ENCODE results near the gene NRIP1. TPM values are rescaled to one million over a fixed set of nuclear protein-coding genes. Genes with fewer than 3 reads are reported as not detected.

Gene NRIP1
- total RNA-seq, 1 experiment from 2014 or later, result 24.1 TPM

GRCh38 chr21:15009837-15010363 is 54.9 kb downstream of the NRIP1 start:
- no peak for DNase-seq (ENCODE audit: low spot score)

- DNase-seq (ENCODE audit: low spot score), result no peak
Observed at GRCh38 chr21:15007716-15008296, 57.0 kb downstream of the NRIP1 start.

- DNase-seq (ENCODE audit: low spot score), result no peak
Observed at GRCh38 chr21:15006594-15007230, 58.1 kb downstream of the NRIP1 start.

- no peak for DNase-seq (ENCODE audit: low spot score)
Observed at GRCh38 chr21:15005391-15005790, 59.4 kb downstream of the NRIP1 start.

- DNase-seq (ENCODE audit: low spot score), result no peak
Observed at GRCh38 chr21:15004721-15005370, 60.0 kb downstream of the NRIP1 start.

- no peak for DNase-seq (ENCODE audit: low spot score)
Observed at GRCh38 chr21:15003463-15004135, 61.2 kb downstream of the NRIP1 start.

- DNase-seq (ENCODE audit: low spot score), result no peak
Observed at GRCh38 chr21:15001857-15002606, 62.8 kb downstream of the NRIP1 start.

GRCh38 chr21:15001113-15001512 is 63.7 kb downstream of the NRIP1 start:
- DNase-seq (ENCODE audit: low spot score), result no peak

- no peak for DNase-seq (ENCODE audit: low spot score)
Observed at GRCh38 chr21:15000081-15000480, 64.7 kb downstream of the NRIP1 start.

GRCh38 chr21:14998784-14999183 is 66.0 kb downstream of the NRIP1 start:
- no peak for DNase-seq (ENCODE audit: low spot score)

GRCh38 chr21:14998336-14998735 is 66.5 kb downstream of the NRIP1 start:
- DNase-seq (ENCODE audit: low spot score), result no peak

- DNase-seq (ENCODE audit: low spot score), result no peak
Observed at GRCh38 chr21:14995695-14996490, 68.9 kb downstream of the NRIP1 start.

GRCh38 chr21:14995226-14995625 is 69.6 kb downstream of the NRIP1 start:
- no peak for DNase-seq (ENCODE audit: low spot score)

- no peak for DNase-seq (ENCODE audit: low spot score)
Observed at GRCh38 chr21:14993115-14993514, 71.7 kb downstream of the NRIP1 start.

GRCh38 chr21:14991957-14992356 is 72.8 kb downstream of the NRIP1 start:
- DNase-seq (ENCODE audit: low spot score), result no peak

GRCh38 chr21:14989359-14989758 is 75.4 kb downstream of the NRIP1 start:
- DNase-seq (ENCODE audit: low spot score), result no peak

GRCh38 chr21:14988760-14989159 is 76.0 kb downstream of the NRIP1 start:
- DNase-seq (ENCODE audit: low spot score), result no peak

- no peak for DNase-seq (ENCODE audit: low spot score)
Observed at GRCh38 chr21:14987370-14988170, 77.2 kb downstream of the NRIP1 start.

GRCh38 chr21:14985306-14985705 is 79.5 kb downstream of the NRIP1 start:
- no peak for DNase-seq (ENCODE audit: low spot score)

GRCh38 chr21:14982336-14982735 is 82.5 kb downstream of the NRIP1 start:
- DNase-seq (ENCODE audit: low spot score), result no peak
